Measurements from ENCODE around the gene GIMAP4.
"Not testable (repeated sequence)": the region's sequence is repeated elsewhere in the genome, so short reads cannot be mapped to it uniquely, and the experiment has no call there.

The GIMAP4 gene

DNA sequence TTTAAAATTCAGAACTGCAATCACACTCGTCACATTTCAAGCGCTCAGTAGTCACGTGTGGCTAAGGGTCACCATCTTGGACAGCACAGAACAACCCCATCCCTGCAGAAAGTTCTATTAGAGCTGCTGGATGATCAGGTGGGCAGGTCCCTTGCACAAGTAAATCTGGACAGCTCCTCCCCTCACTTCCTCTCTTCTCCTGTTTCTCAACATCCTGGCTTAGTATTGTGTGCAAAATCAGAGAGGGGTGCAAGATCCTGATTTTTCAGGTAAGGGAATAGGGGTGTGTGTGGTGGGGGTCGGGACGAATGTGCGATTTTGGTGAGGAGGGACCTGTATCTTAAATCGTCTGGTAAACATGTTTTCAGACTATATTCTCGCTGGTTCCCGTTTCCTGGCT, at the start of gene GIMAP4:
TSS of gene GIMAP4 (plus strand) at position 222 of the 400 bp plus-strand sequence. CDS start 2,512 bp downstream, outside the sequence.
- DNase-seq = no peak

DNA sequence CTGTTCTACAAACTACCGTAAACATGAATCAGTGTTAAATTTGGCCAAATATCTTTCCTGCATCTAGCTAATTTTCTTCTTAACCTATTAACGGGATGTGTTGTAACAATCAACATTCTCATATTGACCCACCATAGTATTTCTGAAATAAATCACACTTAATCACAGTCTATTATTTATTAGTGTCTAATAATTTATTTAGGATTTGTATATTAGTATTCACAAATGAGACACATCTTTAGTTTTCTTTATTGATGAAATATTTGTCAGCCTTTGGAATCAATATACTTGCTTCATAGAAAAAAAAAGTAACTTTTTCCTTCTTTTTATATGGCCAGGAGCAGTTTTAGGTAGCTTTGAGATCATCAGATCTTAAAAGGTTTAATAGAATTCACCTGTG, 47.9 kb upstream of the GIMAP4 start:
- DNase-seq = no peak

DNA sequence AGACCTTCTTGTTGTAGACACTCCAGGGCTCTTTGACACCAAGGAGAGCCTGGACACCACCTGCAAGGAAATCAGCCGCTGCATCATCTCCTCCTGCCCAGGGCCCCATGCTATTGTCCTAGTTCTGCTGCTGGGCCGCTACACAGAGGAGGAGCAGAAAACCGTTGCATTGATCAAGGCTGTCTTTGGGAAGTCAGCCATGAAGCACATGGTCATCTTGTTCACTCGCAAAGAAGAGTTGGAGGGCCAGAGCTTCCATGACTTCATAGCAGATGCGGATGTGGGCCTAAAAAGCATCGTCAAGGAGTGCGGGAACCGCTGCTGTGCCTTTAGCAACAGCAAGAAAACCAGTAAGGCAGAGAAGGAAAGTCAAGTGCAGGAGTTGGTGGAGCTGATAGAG, 47.0 kb upstream of the GIMAP4 start:
- DNase-seq = no peak

DNA sequence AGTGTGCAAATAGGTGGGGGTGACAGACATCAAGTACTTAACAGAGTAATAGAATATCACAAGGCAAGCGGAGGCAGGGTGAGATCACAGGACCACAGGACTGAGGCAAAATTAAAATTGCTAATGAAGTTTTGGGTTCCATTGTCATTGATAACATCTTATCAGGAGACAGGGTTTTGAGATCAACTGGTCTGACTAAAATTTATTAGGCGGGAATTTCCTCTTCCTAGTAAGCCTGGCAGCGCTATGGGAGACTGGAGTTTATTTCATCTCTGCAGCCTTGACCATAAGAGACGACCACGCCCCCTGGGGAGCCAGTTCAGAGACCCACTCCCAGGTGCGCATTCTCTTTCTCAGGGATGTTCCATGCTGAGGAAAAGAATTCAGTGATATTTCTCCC, 44.3 kb upstream of the GIMAP4 start:
- not testable (repeated sequence) for DNase-seq

- DNase-seq = no peak
Observed at GRCh38 chr7:150524018-150524417, 43.2 kb upstream of the GIMAP4 start.

DNA sequence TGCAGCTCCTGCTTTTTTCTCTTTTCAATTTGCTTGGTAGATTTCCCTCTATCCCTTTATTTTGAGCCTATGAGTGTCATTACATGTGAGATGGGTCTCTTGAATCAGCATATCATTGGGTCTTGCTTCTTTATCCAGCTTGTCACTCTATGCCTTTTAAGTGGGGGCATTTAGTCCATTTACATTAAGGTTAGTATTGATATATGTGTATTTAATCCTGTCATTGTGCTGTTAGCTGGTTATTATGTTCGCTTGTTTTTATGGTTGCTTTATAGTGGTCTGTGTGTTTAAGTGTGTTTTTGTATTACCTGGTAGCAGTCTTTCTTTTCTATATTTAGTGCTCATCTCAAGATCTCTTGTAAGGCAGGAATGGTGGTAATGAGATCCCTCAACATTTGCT, 35.5 kb upstream of the GIMAP4 start:
- DNase-seq = no peak

DNA sequence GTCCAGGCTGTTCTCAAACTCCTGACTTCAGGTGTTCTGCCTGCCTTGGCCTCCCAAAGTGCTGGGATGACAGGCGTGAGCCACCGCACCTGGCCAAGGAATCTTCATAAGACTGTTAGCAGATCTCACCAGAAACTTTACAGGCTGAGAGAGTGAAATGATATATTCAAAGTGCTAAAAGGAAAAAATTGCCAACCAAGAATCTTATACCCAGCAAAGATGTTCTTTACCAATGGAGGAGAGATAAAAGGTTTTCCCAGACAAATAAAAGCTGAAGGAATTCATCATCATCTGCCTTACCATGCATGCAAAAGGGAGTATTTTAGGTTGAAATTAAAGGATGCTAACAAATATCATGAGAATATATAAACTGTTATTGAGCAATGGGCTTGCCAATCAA, 28.9 kb upstream of the GIMAP4 start:
- no peak for DNase-seq

DNA sequence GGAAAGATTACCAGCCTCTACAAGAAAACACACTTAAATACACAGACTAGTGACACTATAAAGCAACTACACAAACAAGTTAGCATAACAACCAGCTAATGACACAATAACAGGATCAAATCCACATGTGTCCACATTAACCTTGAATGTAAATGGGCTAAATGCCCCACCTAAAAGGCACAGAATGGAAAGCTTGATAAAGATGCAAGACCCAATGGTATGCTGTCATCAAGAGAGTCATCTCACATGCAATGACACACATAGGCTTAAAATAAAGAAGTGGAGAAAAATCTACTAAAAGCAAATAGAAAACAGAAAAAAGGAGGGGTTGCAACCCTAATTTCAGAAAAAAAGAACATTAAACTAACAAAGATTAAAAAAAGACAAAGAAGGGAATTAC, 14.0 kb upstream of the GIMAP4 start:
- no peak for DNase-seq

GRCh38 chr7:150556521-150557138, 10.6 kb upstream of the GIMAP4 start:
- DNase-seq = no peak

DNA sequence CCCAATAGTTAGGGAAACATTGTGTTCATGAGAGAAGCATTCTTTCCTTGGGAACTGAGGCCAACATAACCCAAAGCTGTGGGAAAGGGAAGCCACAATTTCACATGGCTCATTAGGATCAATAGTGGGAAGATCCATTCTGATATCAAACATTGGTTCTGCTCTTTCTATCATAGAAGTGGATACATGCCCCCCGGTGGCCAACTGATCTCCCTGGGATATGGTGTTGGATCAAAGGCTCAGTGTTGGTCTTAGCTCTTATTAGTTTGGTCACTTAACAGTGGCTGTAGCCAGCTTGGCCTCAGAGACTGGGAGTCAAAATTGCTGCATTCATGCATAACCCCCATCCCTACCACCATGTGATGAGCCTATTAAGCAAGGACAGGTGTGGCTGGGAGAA, 6.7 kb upstream of the GIMAP4 start:
- DNase-seq = no peak

GRCh38 chr7:150562919-150563318, 4.3 kb upstream of the GIMAP4 start:
- DNase-seq = no peak

DNA sequence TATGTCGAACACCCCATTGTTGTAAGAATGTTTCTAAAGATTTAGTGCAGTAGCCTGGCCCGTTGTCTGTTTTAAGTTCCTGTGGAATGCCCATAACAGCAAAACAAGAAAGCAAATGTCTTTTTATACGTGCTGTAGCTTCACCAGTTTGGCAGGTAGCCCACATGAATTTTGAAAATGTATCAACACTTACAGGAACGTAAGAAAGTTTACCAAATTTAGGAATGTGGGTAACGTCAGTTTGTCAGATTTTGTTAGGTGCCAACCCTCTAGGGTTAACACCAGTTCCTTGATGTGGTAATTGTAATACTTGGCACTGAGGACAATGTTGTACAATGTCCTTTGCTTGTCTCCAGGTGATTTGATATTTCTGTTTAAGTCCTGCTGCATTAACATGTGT, 3.2 kb upstream of the GIMAP4 start:
- no peak for DNase-seq

DNA sequence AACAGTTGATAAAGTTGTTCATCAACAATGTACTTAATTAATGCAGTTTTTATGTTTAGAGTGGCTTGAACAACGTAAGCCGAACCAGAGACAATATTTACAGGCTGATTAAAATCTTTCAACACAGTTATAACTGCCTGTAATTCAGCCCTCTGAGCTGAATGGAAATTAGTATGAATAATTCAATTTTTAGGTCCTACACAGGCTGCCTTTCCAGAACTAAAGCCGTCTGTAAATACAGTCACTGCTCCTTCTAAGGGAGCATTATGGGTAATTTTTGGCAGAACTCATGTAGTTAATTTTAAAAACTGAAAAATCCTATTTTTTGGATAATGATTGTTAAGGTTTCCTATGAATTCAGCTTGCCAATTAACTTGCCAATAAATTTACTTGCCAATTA, 2.6 kb upstream of the GIMAP4 start:
- DNase-seq = no peak

DNA sequence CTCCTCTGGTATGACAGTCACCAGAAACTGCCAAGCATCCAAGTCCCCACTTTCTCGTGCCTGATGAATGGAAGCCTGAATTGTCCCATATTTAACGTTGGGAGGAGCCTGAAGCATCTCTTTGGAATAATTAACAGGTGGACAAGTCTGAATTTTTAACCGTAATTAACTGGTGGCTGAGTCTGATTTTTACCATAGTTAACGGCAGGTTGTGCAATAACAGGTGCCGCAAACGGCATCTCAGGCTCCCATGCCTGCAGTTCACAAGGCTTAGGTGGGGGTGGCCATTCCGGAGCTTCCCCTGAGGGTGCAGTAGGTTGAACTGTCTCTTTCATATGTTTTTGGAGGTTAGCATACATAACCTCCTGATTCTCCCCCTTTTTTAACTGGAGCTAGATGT, 2.0 kb upstream of the GIMAP4 start:
- no peak for DNase-seq

GRCh38 chr7:150566123-150566522, 1.1 kb upstream of the GIMAP4 start:
- DNase-seq = no peak

- no peak for DNase-seq
Observed at GRCh38 chr7:150566572-150566971, 618 bp upstream of the GIMAP4 start.

GRCh38 chr7:150567871-150568301, 696 bp downstream of the GIMAP4 start:
- no peak for DNase-seq

GRCh38 chr7:150568714-150569113, 1.5 kb downstream of the GIMAP4 start:
- no peak for DNase-seq

- DNase-seq = no peak
Observed at GRCh38 chr7:150569245-150569955, 2.2 kb downstream of the GIMAP4 start.

GRCh38 chr7:150570556-150571465, 3.6 kb downstream of the GIMAP4 start:
- no peak for DNase-seq

- DNase-seq = no peak
Observed at GRCh38 chr7:150572496-150572895, 5.3 kb downstream of the GIMAP4 start.

GRCh38 chr7:150579979-150580637, 12.9 kb downstream of the GIMAP4 start:
- not testable (repeated sequence) for DNase-seq
